ENCODE results near the gene NEMF.

- TF ChIP-seq POLR2A (IDR thresholded peaks at IDR 0.05) (no peak), CTCF (IDR thresholded peaks at IDR 0.05) (no peak)
These were observed 66.3 kb downstream of the NEMF start for GRCh38 chr14:49786315-49786714.
